Limb (tissue), 2 donors: ENCODE results near the gene DHRS3.

ENCODE experiments used
- DNase-seq, 2 donors: peaks; one replicate each; pipeline ENCODE4 v3.0.0-alpha.2; 2016; ENCODE audit errors: extremely low spot score in 2 of 2

Gene DHRS3

GRCh38 chr1:12518931-12519692, 98.9 kb downstream of the DHRS3 start:
- peak in 1 of 2 donors; percentile 50 for DNase-seq
